ENCODE results near the gene KIF16B. TPM values are rescaled to one million over a fixed set of nuclear protein-coding genes. Genes with fewer than 3 reads are reported as not detected.

Gene KIF16B
- total RNA-seq, 1 donor from 2014 or later, result 7.2 TPM

- DNase-seq (ENCODE audit: low read depth, low spot score), result no peak
Observed at GRCh38 chr20:16308754-16309153, 264.5 kb downstream of the KIF16B start.

- no peak for DNase-seq (ENCODE audit: low read depth, low spot score)
Observed at GRCh38 chr20:16302818-16303217, 270.4 kb downstream of the KIF16B start.

GRCh38 chr20:16301986-16302385 lies 271.3 kb downstream of the KIF16B start:
- DNase-seq (ENCODE audit: low read depth, low spot score), result no peak

- DNase-seq (ENCODE audit: low read depth, low spot score), result no peak
Observed at GRCh38 chr20:16299897-16300296, 273.4 kb downstream of the KIF16B start.

- no peak for DNase-seq (ENCODE audit: low read depth, low spot score)
Observed at GRCh38 chr20:16296931-16297330, 276.3 kb downstream of the KIF16B start.

- DNase-seq (ENCODE audit: low read depth, low spot score), result no peak
Observed at GRCh38 chr20:16295534-16295933, 277.7 kb downstream of the KIF16B start.

- no peak for DNase-seq (ENCODE audit: low read depth, low spot score)
Observed at GRCh38 chr20:16293590-16293989, 279.7 kb downstream of the KIF16B start.

GRCh38 chr20:16292226-16292880 lies 280.9 kb downstream of the KIF16B start:
- DNase-seq (ENCODE audit: low read depth, low spot score), result no peak

GRCh38 chr20:16290358-16290757 lies 282.9 kb downstream of the KIF16B start:
- DNase-seq (ENCODE audit: low read depth, low spot score), result no peak

- DNase-seq (ENCODE audit: low read depth, low spot score), result no peak
Observed at GRCh38 chr20:16287776-16288175, 285.5 kb downstream of the KIF16B start.

- no peak for DNase-seq (ENCODE audit: low read depth, low spot score)
Observed at GRCh38 chr20:16286601-16287000, 286.6 kb downstream of the KIF16B start.

- DNase-seq (ENCODE audit: low read depth, low spot score), result no peak
Observed at GRCh38 chr20:16284385-16285100, 288.7 kb downstream of the KIF16B start.

GRCh38 chr20:16283978-16284377 lies 289.3 kb downstream of the KIF16B start:
- DNase-seq (ENCODE audit: low read depth, low spot score), result no peak

- no peak for DNase-seq (ENCODE audit: low read depth, low spot score)
Observed at GRCh38 chr20:16283307-16283706, 289.9 kb downstream of the KIF16B start.

GRCh38 chr20:16280219-16280618 lies 293.0 kb downstream of the KIF16B start:
- DNase-seq (ENCODE audit: low read depth, low spot score), result no peak

GRCh38 chr20:16279320-16279719 lies 293.9 kb downstream of the KIF16B start:
- DNase-seq (ENCODE audit: low read depth, low spot score), result no peak

- no peak for DNase-seq (ENCODE audit: low read depth, low spot score)
Observed at GRCh38 chr20:16273812-16274555, 299.3 kb downstream of the KIF16B start.

- no peak for DNase-seq (ENCODE audit: low read depth, low spot score)
Observed at GRCh38 chr20:16272780-16273360, 300.4 kb downstream of the KIF16B start.

- no peak for DNase-seq (ENCODE audit: low read depth, low spot score)
Observed at GRCh38 chr20:16271450-16271849, 301.8 kb downstream of the KIF16B start.

GRCh38 chr20:16270989-16271388 lies 302.3 kb downstream of the KIF16B start:
- DNase-seq (ENCODE audit: low read depth, low spot score), result no peak

GRCh38 chr20:16270314-16270931 lies 302.8 kb downstream of the KIF16B start:
- DNase-seq (ENCODE audit: low read depth, low spot score), result no peak

GRCh38 chr20:16267526-16267925 lies 305.7 kb downstream of the KIF16B start:
- DNase-seq (ENCODE audit: low read depth, low spot score), result no peak
